ENCODE data around the gene TBC1D14. TPM values are rescaled to one million over a fixed set of nuclear protein-coding genes. Genes with fewer than 3 reads are reported as not detected.

TBC1D14 gene
- total RNA-seq, 2 donors from 2014 or later, result 43.2 to 46.6 TPM

DNA sequence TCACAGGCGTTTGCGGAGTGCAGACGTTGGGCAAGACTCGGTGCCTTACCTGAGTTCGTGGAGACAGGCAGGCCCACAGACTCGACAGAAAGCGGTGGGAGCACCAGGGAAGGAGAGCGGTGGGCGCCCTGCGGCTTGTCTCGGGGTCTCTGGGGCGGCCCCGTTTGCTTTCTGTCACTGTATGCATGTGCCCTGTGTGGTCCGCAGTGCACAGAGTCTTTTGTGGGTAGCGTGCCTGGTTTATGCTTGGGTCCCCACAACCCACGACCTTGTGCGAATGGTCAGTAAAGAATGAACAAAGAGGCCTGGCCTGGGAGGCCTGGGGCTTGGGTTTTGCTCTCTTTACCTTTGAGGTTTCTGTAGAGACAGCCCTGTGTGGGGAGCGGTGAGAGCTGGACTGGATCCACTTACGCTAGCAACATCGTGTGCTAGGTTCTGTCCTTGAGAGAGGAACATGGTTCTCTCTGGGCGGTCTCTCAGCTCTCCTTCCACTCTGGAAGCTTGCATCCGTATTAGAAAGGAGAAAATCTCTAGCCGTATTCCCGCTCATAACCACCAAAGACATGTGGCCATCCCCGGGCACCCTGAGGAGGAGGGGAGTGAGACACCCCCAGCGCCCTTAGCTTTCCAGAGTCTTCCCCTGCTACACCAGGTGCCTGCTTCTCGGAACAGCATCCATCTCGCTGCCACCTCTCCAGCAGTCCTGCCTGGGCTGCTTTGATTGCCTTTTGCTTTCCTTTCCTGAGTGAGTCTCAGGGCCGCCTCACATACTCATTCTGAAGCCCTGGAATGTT, 134.7 kb downstream of the TBC1D14 start:
- TF ChIP-seq, protein P1, sequence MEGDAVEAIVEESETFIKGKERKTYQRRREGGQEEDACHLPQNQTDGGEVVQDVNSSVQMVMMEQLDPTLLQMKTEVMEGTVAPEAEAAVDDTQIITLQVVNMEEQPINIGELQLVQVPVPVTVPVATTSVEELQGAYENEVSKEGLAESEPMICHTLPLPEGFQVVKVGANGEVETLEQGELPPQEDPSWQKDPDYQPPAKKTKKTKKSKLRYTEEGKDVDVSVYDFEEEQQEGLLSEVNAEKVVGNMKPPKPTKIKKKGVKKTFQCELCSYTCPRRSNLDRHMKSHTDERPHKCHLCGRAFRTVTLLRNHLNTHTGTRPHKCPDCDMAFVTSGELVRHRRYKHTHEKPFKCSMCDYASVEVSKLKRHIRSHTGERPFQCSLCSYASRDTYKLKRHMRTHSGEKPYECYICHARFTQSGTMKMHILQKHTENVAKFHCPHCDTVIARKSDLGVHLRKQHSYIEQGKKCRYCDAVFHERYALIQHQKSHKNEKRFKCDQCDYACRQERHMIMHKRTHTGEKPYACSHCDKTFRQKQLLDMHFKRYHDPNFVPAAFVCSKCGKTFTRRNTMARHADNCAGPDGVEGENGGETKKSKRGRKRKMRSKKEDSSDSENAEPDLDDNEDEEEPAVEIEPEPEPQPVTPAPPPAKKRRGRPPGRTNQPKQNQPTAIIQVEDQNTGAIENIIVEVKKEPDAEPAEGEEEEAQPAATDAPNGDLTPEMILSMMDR (IDR thresholded peaks at IDR 0.05), result no peak
- H3K9ac ChIP-seq (ENCODE audit: low read depth in 2 of 2, low read length in 2 of 2), result peak overlapping the region; percentile 87
- peak overlapping the region; percentile 75 for H3K27ac ChIP-seq
- intact Hi-C loops (cut with DNase I), result no loop called here
- H3K27me3 ChIP-seq, result no peaks in the 10 kb centered on the region
- no peaks in the 10 kb centered on the region for H3K9me3 ChIP-seq
- peaks cover 24% of the 10 kb centered on the region for H3K4me1 ChIP-seq
- no peaks in the 10 kb centered on the region for H3K36me3 ChIP-seq
- H3K4me3 ChIP-seq, result peak overlapping the region; percentile 82
- no peak for DNase-seq

DNA sequence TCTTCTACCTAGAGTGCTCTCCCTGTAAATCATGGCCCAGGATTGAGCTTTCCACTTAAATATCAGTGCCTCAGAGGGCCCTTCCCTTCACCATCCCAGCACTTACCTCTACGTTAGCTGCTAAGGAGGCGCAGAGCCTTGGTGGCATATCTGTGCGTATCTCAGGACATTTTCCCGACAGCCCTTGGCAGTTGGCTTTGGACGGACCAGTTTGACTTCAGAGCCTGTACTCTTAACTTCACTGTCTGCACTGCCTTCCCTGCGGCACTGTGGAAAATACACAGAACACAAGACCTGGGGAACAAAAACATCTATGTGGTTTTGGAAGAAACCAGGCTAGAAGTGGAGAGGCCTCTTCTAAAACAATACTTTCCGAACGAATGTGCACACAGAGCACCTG, 135.9 kb downstream of the TBC1D14 start:
- no peak for DNase-seq
- H3K27ac ChIP-seq, result no peak overlapping the region
- peaks cover 24% of the 10 kb centered on the region for H3K4me1 ChIP-seq
- H3K36me3 ChIP-seq, result no peaks in the 10 kb centered on the region
- intact Hi-C loops (cut with DNase I), result no loop called here
- no peak overlapping the region for H3K4me3 ChIP-seq
- TF ChIP-seq, protein P1 (IDR thresholded peaks at IDR 0.05), result no peak
- no peak overlapping the region for H3K9ac ChIP-seq (ENCODE audit: low read depth in 2 of 2, low read length in 2 of 2)
- no peaks in the 10 kb centered on the region for H3K9me3 ChIP-seq
- no peaks in the 10 kb centered on the region for H3K27me3 ChIP-seq

DNA sequence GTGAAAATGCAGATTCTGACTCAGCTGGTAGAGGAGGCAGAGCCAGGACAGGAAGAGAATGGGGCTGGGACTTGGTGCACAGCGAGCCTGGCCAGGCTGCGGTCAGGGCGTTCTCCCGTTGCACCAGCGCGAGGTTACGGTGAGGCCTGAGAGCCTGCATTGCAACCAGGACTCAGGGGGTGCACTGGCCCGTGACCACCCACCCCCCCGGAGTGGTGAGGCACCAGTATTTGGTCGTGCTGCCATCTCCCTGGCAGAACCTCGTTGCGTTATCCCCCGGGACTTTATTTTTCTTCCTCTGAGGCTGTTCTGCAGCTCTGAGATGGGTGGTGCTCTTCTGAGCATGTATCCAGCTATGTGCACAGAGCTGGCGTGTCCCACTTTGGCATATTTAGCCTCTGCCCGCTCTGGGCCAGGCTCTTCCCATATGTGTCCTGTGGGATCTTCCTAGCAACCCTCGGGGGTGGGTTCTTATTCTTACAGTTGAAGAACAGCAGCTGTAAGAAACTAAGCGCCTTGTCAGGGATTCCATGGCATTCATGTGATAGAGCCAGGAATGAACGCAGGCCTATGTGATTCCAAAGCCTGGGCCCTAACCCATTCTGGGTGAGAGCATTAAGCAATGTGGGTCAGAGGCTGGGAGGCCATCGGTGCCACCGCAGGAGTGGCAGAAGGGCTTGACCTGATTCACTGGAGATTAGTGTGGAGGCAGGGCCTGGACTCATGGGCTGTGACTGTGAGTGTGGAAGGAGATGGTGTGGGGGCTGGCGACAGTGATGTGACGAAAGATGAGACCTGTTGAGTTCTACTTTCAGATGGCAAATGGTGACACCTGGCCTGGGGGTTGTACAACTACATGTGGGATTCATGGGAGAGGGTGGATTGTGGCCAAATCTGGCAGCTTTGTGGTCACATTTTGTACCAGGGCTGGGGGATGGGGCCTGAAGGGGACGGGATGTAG, 136.6 kb downstream of the TBC1D14 start:
- intact Hi-C loops (cut with DNase I), result no loop called here
- TF ChIP-seq, protein P1 (IDR thresholded peaks at IDR 0.05), result no peak
- Histone ChIP-seq H3K27ac (no peak overlapping the region), H3K27me3 (no peaks in the 10 kb centered on the region), H3K4me1 (peaks cover 22% of the 10 kb centered on the region), H3K4me3 (no peak overlapping the region), H3K36me3 (no peaks in the 10 kb centered on the region), H3K9ac (ENCODE audit: low read depth in 2 of 2, low read length in 2 of 2) (no peak overlapping the region), H3K9me3 (no peaks in the 10 kb centered on the region)
- no peak for DNase-seq

DNA sequence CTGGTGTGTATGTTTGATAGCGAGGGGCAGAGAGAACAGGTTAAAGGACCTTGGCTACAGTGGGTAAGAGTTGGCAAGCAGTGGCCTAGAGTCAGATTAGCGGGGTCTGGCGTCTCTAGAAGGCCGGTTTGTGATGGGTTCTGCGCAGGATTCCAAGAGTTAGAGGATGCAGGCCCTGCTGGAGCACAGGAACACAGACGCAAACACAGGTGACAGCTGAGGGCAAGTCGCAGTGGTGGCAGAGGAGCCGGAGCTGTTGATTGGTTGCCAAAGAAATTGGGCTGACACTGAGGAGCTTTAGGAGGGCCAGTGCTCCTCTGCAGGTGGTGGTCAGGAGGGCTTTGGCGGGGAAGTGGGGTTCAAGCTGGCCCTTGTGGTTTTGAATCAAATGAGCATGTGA, 137.3 kb downstream of the TBC1D14 start:
- Histone ChIP-seq H3K9me3 (no peaks in the 10 kb centered on the region), H3K27ac (no peak overlapping the region), H3K36me3 (no peaks in the 10 kb centered on the region), H3K27me3 (no peaks in the 10 kb centered on the region), H3K4me1 (peaks cover 15% of the 10 kb centered on the region), H3K9ac (ENCODE audit: low read depth in 2 of 2, low read length in 2 of 2) (no peak overlapping the region), H3K4me3 (no peak overlapping the region)
- no peak for DNase-seq
- intact Hi-C loops (cut with DNase I), result no loop called here
- TF ChIP-seq, protein P1 (IDR thresholded peaks at IDR 0.05), result no peak

DNA sequence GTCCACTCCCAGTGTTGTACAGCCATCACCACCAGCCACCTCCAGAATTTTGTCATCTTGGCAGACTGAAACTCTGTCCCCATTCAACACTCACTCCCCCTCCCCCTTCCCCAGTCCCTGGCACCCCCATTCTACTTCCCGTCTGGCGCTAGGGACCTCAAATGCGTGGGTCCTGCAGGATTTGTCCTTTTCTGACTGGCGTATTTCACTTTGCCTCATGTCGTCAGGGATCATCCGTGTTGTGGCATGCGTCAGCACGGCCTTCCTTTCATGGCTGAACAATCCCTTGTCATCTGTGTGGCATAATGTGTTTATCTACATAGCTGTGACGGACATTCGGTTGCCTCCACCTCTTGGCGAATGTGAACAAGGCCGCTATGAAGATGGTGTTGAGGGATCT, 139.0 kb downstream of the TBC1D14 start:
- Histone ChIP-seq H3K9ac (ENCODE audit: low read depth in 2 of 2, low read length in 2 of 2) (no peak overlapping the region), H3K27me3 (no peaks in the 10 kb centered on the region), H3K9me3 (no peaks in the 10 kb centered on the region), H3K36me3 (no peaks in the 10 kb centered on the region), H3K27ac (no peak overlapping the region), H3K4me1 (peaks cover 14% of the 10 kb centered on the region), H3K4me3 (no peak overlapping the region)
- no peak for DNase-seq
- TF ChIP-seq, protein P1 (IDR thresholded peaks at IDR 0.05), result no peak
- intact Hi-C loops (cut with DNase I), result no loop called here

Measured in colonic mucosa (tissue), 4 donors.